Measurements from ENCODE around the gene RBPJ. TPM values are rescaled to one million over a fixed set of nuclear protein-coding genes. Genes with fewer than 3 reads are reported as not detected.

The RBPJ gene
- total and polyA plus RNA-seq, 2 of the 8 experiments (the other 6 are each of a cell fraction or from before 2014, with no cell fraction given): 65.5 to 217 TPM

DNA sequence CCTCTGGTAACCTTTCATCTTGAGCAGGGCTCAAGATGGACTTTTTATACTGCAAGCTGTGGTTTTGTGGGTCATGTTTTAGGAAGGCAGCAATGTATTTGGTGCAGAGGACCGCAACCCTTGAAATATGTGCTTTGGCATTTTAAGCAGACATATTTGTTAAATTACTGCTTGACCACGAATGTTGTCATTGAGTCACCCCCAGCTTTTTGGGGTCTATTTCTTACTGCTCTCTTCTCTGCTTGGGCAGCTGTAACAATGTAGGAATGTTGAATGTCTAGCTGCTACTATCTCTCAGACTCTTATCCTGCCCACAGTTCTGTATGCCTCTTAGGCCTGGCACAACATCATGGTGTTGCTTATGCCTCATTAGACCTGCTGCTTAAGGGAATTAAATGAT lies 6.0 kb downstream of the RBPJ start:
- peaks cover 82 to 98% of the 10 kb centered on the region in 2 experiments for H3K79me2 ChIP-seq (ENCODE audit: control insufficient read depth in 1 of 2, insufficient read depth in 2 of 2, low read length in 2 of 2)
- ChIA-PET POLR2A (ENCODE audit: partially characterized antibody) (interaction anchor here (1.0 to 1.4 kb wide), 2 partner anchors 21 to 48 kb away, joined by 3 to 4 read pairs; no protein-coding TSS in a partner anchor), CTCF (ENCODE audit: partially characterized antibody) (interaction anchor here (0.6 to 5.6 kb wide), 11 partner anchors 10 to 632 kb away, joined by 3 to 49 read pairs (median 3); no protein-coding TSS in a partner anchor)
- WGBS, 2 experiments (ENCODE audit: extremely low coverage in 1 of 2, insufficient coverage in 1 of 2, insufficient read length in 1 of 2, insufficient replicate concordance in 2 of 2, low coverage in 1 of 2, low lambda C conversion rate in 2 of 2, missing lambda C conversion rate in 1 of 2): 94% methylated on average over 2 of the region's 2 CpGs; no CpG with 5 or more reads in 1 of the 2 experiments
- H2AK5ac ChIP-seq (ENCODE audit: low read depth, low read length): no peak overlapping the region
- H3K9me3 ChIP-seq (ENCODE audit: insufficient read depth in 2 of 2, low read depth in 1 of 2, low read length in 1 of 2): no peaks in the 10 kb centered on the region
- FAIRE-seq (no peak), DNase-seq (ENCODE audit: low read depth in 1 of 2, low spot score in 2 of 2) (no peak)
- H3K27me3 ChIP-seq (replicated peaks in 1 of 4; ENCODE audit: control insufficient read depth in 3 of 4, extremely low read depth in 1 of 4, insufficient read depth in 3 of 4, low read length in 3 of 4): no peaks in the 10 kb centered on the region
- peaks cover 2% of the 10 kb centered on the region; the same call in 1 of the 2 replicates for H3K79me1 ChIP-seq (ENCODE audit: low read depth, low read length)
- no peak overlapping the region for H4K91ac ChIP-seq (replicated peaks; ENCODE audit: insufficient read length, low read length)
- no peak overlapping the region for H3K14ac ChIP-seq (ENCODE audit: insufficient read length)
- H3K4me1 ChIP-seq (replicated peaks in 1 of 4; ENCODE audit: control insufficient read depth in 3 of 4, insufficient read depth in 4 of 4, low read length in 3 of 4): peaks cover 8 to 13% (median 11%) of the 10 kb centered on the region in 4 experiments; a peak in 6 of 7 replicates
- H2BK20ac ChIP-seq (ENCODE audit: low read length): no peak overlapping the region
- H3K23ac ChIP-seq (ENCODE audit: insufficient read length): no peak overlapping the region
- H3K4me3 ChIP-seq (ENCODE audit: extremely low read depth in 1 of 4, insufficient read depth in 2 of 4, low read depth in 3 of 4, low read length in 4 of 4): no peak overlapping the region
- no peaks in the 10 kb centered on the region; the same call in 1 of the 2 replicates for H3K23me2 ChIP-seq (ENCODE audit: low read depth, low read length)
- no peak overlapping the region for H3K9ac ChIP-seq (replicated peaks in 1 of 4; ENCODE audit: extremely low read depth in 1 of 4, low read depth in 3 of 4, low read length in 3 of 4)
- peaks cover 33 to 52% of the 10 kb centered on the region in 2 experiments for H4K20me1 ChIP-seq (replicated peaks in 1 of 2; ENCODE audit: control insufficient read depth in 1 of 2, insufficient read depth in 2 of 2, low read length in 2 of 2)
- no peak overlapping the region for H4K5ac ChIP-seq (ENCODE audit: insufficient read length, low read depth, low read length)
- no peak overlapping the region for H2BK12ac ChIP-seq (ENCODE audit: low read depth, low read length)
- H3K56ac ChIP-seq (replicated peaks; ENCODE audit: insufficient read length, low read depth, low read length): no peak overlapping the region
- no peak overlapping the region for H4K8ac ChIP-seq (ENCODE audit: extremely low read depth, insufficient read depth, low read length)
- H2BK15ac ChIP-seq (ENCODE audit: low read length): no peak overlapping the region
- no peak overlapping the region for H2BK120ac ChIP-seq (replicated peaks; ENCODE audit: low read depth, low read length)
- H3K4ac ChIP-seq (replicated peaks; ENCODE audit: insufficient read length, low read depth, low read length): no peak overlapping the region
- peak overlapping the region in 1 of 2 experiments; percentile 3; a peak in 1 of 4 replicates for H3K4me2 ChIP-seq (ENCODE audit: insufficient read depth in 1 of 2, low read depth in 2 of 2, low read length in 2 of 2)
- no peak overlapping the region for H2BK5ac ChIP-seq (ENCODE audit: low read depth, low read length)
- H3K27ac ChIP-seq (ENCODE audit: low read depth, low read length): no peak overlapping the region
- TF ChIP-seq EP300 (IDR thresholded peaks at IDR 0.05; ENCODE audit: borderline replicate concordance in 1 of 2, low read depth in 2 of 2, low read length in 2 of 2) (no peak), SUZ12 (IDR thresholded peaks at IDR 0.05; ENCODE audit: low read length) (no peak), HDAC6 (IDR thresholded peaks at IDR 0.05; ENCODE audit: low read depth, low read length) (no peak), PHF8 (conservative IDR thresholded peaks at IDR 0.05; ENCODE audit: low read depth, low read length) (no peak), SAP30 (IDR thresholded peaks at IDR 0.05; ENCODE audit: insufficient read depth, insufficient replicate concordance, low read length) (no peak), TBP (IDR thresholded peaks at IDR 0.05; ENCODE audit: low read depth, low read length) (no peak)
- no peaks in the 10 kb centered on the region for H3K36me3 ChIP-seq (ENCODE audit: control insufficient read depth in 2 of 4, insufficient read depth in 4 of 4, low read length in 3 of 4)
- H3K18ac ChIP-seq (ENCODE audit: extremely low read depth, low read length): peak overlapping the region; percentile 20; the same call in 1 of the 2 replicates
- H2AFZ ChIP-seq (ENCODE audit: low read length): no peak overlapping the region

All from H1 (cell line).